Medulla oblongata (tissue), 1 donor: Measurements from ENCODE around the gene GSTK1.

Experiments used
- DNase-seq: peaks from one replicate; pipeline ENCODE4 v3.0.0-alpha.2; 2015; ENCODE audit errors: extremely low spot score

The GSTK1 gene

DNA sequence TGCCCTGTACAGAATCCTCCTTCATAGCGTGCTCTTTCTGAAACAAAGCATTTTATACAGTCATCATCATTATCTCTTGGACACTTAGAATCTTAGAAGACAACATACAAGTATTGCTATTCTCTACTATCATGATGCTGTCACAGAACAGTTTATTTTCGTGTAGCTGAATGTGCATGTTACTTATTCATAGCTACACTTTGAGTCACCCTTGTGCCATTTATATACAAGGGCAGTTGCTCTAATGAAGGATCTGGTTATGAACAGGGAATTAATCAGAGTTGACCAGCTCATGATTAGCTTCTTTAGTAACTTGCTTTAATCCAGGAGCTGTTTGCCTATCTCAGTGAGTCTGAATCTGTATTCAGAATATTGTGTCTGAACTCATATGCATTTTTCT, 36.1 kb downstream of the GSTK1 start:
- no peak for DNase-seq

GRCh38 chr7:143299840-143300239, 36.6 kb downstream of the GSTK1 start:
- peak; percentile 29 for DNase-seq

DNA sequence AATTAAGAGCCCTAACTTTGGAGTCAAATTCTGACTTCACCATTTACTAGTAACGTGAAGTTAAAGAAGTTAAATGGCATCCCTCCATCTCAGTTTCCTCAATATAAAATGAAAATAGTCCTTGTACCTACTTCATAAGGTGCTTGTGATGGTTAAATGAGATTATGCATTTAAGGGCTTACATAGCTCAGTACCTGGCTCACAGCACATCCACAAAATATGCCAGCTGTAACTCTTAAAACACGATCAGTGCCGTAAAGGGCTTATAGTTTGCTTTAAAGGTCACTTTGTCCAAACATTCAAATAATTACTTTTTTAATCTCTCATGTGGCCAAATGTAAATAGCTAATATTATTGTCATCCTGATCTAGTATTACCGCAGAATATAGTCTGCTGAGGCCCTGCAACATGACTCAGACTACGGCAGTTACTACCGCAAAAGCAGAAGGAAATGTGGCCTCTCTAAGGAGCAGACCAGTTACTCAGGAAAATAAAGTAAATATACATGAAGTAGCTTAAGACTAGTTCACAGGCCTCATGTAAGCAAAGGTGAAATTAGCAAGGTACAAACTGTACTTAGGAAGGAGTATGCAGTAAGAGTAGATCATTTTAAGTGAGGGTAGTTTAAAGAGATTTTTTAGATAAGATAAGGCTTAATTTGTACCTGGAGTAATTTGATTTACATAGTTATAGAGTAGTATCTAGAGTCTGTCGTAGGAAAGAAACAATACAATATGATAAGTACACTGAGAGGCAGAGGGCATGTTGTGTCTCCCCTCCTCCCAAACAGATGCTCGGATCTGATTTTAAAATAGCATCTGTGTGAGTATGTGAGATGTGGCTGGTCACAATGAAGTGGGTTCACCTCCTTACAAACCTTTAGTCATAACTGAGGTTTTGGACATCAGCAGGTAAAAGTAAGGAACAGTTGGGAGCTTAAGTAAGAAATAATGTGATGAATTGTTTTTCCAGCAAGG, 38.0 kb downstream of the GSTK1 start:
- DNase-seq = no peak

GRCh38 chr7:143303733-143304132, 40.5 kb downstream of the GSTK1 start:
- DNase-seq = no peak

- DNase-seq = no peak
Observed at GRCh38 chr7:143304938-143305337, 41.7 kb downstream of the GSTK1 start.

- DNase-seq = peak; percentile 82
Observed at GRCh38 chr7:143305423-143306070, 42.3 kb downstream of the GSTK1 start.

DNA sequence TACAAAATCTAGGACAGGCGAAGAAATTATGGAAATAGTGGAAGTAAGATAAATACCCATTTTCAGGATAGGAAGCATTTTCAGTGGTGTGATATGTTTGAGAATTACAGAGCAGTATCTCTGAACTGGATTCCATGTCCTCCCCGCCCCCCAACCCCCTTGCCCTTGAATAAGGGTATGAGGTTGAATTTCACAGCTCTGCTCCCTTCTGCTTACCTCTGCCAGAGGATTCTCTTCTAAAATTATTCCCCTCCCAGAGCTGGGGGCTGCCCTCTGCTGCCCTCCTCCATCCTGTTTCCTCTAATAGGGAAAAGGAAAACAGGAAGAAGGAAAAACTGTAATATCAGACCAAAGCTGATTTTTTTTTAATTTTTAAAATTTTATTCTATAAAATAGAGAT, 45.4 kb downstream of the GSTK1 start:
- DNase-seq = no peak

GRCh38 chr7:143314127-143314526, 50.9 kb downstream of the GSTK1 start:
- no peak for DNase-seq

DNA sequence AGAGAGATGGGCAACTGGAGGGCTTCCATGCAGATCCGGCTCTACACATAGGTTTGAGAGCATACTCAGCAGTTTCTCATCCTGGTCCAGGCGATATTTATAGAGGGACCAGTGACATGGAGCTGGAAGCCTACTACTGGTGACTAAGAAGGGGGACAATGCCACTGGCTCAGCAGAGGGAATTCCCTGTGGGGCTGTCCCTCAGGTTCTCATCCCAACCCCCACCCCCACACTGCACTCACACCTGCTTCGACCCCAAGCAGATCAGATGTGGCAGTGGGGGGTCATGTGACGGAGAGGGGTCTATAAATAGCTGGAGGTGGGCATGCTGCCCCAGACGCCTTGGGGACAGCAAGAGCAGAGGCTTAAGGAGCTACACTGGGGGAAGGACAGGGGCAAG, 52.5 kb downstream of the GSTK1 start, which contains the start of gene CLCN1:
TSS of gene CLCN1 (plus strand) at position 336 of the 400 bp plus-strand sequence. CDS start 102 bp downstream, outside the sequence.
- DNase-seq = no peak

- DNase-seq = no peak
Observed at GRCh38 chr7:143316492-143316891, 53.3 kb downstream of the GSTK1 start.

DNA sequence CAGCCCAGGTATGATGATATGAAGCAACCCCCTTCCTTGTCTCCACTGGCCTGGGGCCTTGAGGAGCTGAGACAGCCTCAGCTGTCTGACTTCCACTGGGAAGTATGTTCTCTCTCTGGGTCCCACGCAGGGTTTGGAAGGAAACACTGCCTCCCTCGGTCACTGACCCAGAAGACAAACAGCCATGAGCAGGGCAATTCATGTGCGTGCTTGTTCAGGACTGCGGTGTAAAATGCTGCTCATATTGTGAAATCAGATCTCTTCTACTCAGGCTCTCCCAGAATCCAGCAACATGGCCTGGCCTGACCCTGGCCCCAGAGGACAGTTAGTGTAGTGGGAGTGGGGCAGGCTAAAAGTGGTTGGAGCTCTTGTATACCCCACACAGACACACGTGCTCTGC, 55.4 kb downstream of the GSTK1 start:
- DNase-seq = no peak
